ENCODE measurements around the gene HTR1D. TPM values are rescaled to one million over a fixed set of nuclear protein-coding genes. Genes with fewer than 3 reads are reported as not detected.

HTR1D gene
- total and polyA plus RNA-seq, 4 donors = 0.05 to 1.3 TPM; not detected in 2

GRCh38 chr1:23152966-23153684 is 64.2 kb downstream of the HTR1D start:
- Histone ChIP-seq H3K9me3 (ENCODE audit: control insufficient read depth, low read length) (no peaks in the 10 kb centered on the region), H3K4me1 (ENCODE audit: control insufficient read depth in 1 of 2, insufficient read depth in 2 of 2, low read length in 2 of 2) (no peaks in the 10 kb centered on the region), H3K27me3 (ENCODE audit: control insufficient read depth in 1 of 2, insufficient read depth in 2 of 2, low read length in 1 of 2) (no peaks in the 10 kb centered on the region), H3K4me3 (ENCODE audit: low read length in 2 of 2) (no peak overlapping the region), H3K36me3 (ENCODE audit: control insufficient read depth in 1 of 2, insufficient read depth in 2 of 2, low read length in 1 of 2) (no peaks in the 10 kb centered on the region), H3K27ac (ENCODE audit: low read depth in 1 of 2, low read length in 2 of 2) (no peak overlapping the region)
- DNase-seq = no peak
- ATAC-seq (ENCODE audit: low FRiP score) = no peak
- intact Hi-C loops (cut with DNase I) = no loop called here
- WGBS, 2 donors = 54 to 67% methylated on average over 1 of the region's 1 CpG

- intact Hi-C loops (cut with DNase I) = no loop called here
- WGBS, 2 donors = 79 to 84% methylated on average over 5 of the region's 5 CpGs
- ATAC-seq (ENCODE audit: low FRiP score) = no peak
Measured at GRCh38 chr1:23150742-23151141, 66.6 kb downstream of the HTR1D start.

GRCh38 chr1:23150125-23150524 is 67.2 kb downstream of the HTR1D start:
- Histone ChIP-seq H3K4me1 (ENCODE audit: control insufficient read depth in 1 of 2, insufficient read depth in 2 of 2, low read length in 2 of 2) (no peaks in the 10 kb centered on the region), H3K4me3 (ENCODE audit: low read length in 2 of 2) (no peak overlapping the region), H3K27me3 (ENCODE audit: control insufficient read depth in 1 of 2, insufficient read depth in 2 of 2, low read length in 1 of 2) (no peaks in the 10 kb centered on the region), H3K36me3 (ENCODE audit: control insufficient read depth in 1 of 2, insufficient read depth in 2 of 2, low read length in 1 of 2) (no peaks in the 10 kb centered on the region), H3K27ac (ENCODE audit: low read depth in 1 of 2, low read length in 2 of 2) (no peak overlapping the region), H3K9me3 (ENCODE audit: control insufficient read depth, low read length) (no peaks in the 10 kb centered on the region)
- intact Hi-C loops (cut with DNase I) = no loop called here
- ATAC-seq (ENCODE audit: low FRiP score) = no peak
- WGBS, 2 donors = 54 to 62% methylated on average over 2 of the region's 2 CpGs
- no peak for DNase-seq

More at GRCh38 chr1:23150742-23151141, 66.6 kb downstream of the HTR1D start:
- Histone ChIP-seq H3K36me3 (ENCODE audit: control insufficient read depth in 1 of 2, insufficient read depth in 2 of 2, low read length in 1 of 2) (no peaks in the 10 kb centered on the region), H3K27me3 (ENCODE audit: control insufficient read depth in 1 of 2, insufficient read depth in 2 of 2, low read length in 1 of 2) (no peaks in the 10 kb centered on the region), H3K4me1 (ENCODE audit: control insufficient read depth in 1 of 2, insufficient read depth in 2 of 2, low read length in 2 of 2) (no peaks in the 10 kb centered on the region), H3K27ac (ENCODE audit: low read depth in 1 of 2, low read length in 2 of 2) (no peak overlapping the region), H3K4me3 (ENCODE audit: low read length in 2 of 2) (no peak overlapping the region), H3K9me3 (ENCODE audit: control insufficient read depth, low read length) (no peaks in the 10 kb centered on the region)
- no peak for DNase-seq

- ATAC-seq (ENCODE audit: low FRiP score) = no peak
- intact Hi-C loops (cut with DNase I) = no loop called here
Measured at GRCh38 chr1:23149114-23149513, 68.2 kb downstream of the HTR1D start.

GRCh38 chr1:23148084-23148483 is 69.2 kb downstream of the HTR1D start:
- Histone ChIP-seq H3K9me3 (ENCODE audit: control insufficient read depth, low read length) (no peaks in the 10 kb centered on the region), H3K27ac (ENCODE audit: low read depth in 1 of 2, low read length in 2 of 2) (no peak overlapping the region), H3K4me3 (ENCODE audit: low read length in 2 of 2) (no peak overlapping the region), H3K27me3 (ENCODE audit: control insufficient read depth in 1 of 2, insufficient read depth in 2 of 2, low read length in 1 of 2) (no peaks in the 10 kb centered on the region), H3K4me1 (ENCODE audit: control insufficient read depth in 1 of 2, insufficient read depth in 2 of 2, low read length in 2 of 2) (no peaks in the 10 kb centered on the region), H3K36me3 (ENCODE audit: control insufficient read depth in 1 of 2, insufficient read depth in 2 of 2, low read length in 1 of 2) (no peaks in the 10 kb centered on the region)
- intact Hi-C loops (cut with DNase I) = no loop called here
- DNase-seq (no peak), ATAC-seq (ENCODE audit: low FRiP score) (no peak)
- 46 to 51% methylated on average over 4 of the region's 4 CpGs for WGBS, 2 donors

More at GRCh38 chr1:23149114-23149513, 68.2 kb downstream of the HTR1D start:
- H3K4me1 ChIP-seq (ENCODE audit: control insufficient read depth in 1 of 2, insufficient read depth in 2 of 2, low read length in 2 of 2) = no peaks in the 10 kb centered on the region
- no peak overlapping the region for H3K4me3 ChIP-seq (ENCODE audit: low read length in 2 of 2)
- H3K9me3 ChIP-seq (ENCODE audit: control insufficient read depth, low read length) = no peaks in the 10 kb centered on the region
- DNase-seq = no peak
- WGBS, 2 donors = 51 to 59% methylated on average over 1 of the region's 1 CpG
- H3K36me3 ChIP-seq (ENCODE audit: control insufficient read depth in 1 of 2, insufficient read depth in 2 of 2, low read length in 1 of 2) = no peaks in the 10 kb centered on the region
- H3K27ac ChIP-seq (ENCODE audit: low read depth in 1 of 2, low read length in 2 of 2) = no peak overlapping the region
- no peaks in the 10 kb centered on the region for H3K27me3 ChIP-seq (ENCODE audit: control insufficient read depth in 1 of 2, insufficient read depth in 2 of 2, low read length in 1 of 2)

Other genes with a start within 250 kb of the HTR1D start
- not detected for gene LACTBL1, start 244.6 kb downstream of the HTR1D start, total RNA-seq
- gene LACTBL1, start 244.6 kb downstream of the HTR1D start, polyA plus RNA-seq = not detected
- gene TEX46, start 201.7 kb downstream of the HTR1D start, total RNA-seq = not detected
- gene TEX46, start 201.7 kb downstream of the HTR1D start, polyA plus RNA-seq = not detected
- 10 to 100 TPM; 34.6 to 40.4 TPM for gene KDM1A, start 198.0 kb downstream of the HTR1D start, total RNA-seq
- gene KDM1A, start 198.0 kb downstream of the HTR1D start, polyA plus RNA-seq = 10 to 100 TPM in 1 of 2 donors, 1 to 10 TPM in 1; 9.4 to 24.5 TPM
- gene LUZP1, start 48.6 kb downstream of the HTR1D start, total RNA-seq = 10 to 100 TPM; 40.5 to 42.1 TPM
- 1 to 10 TPM; 5.9 to 6.9 TPM for gene LUZP1, start 48.6 kb downstream of the HTR1D start, polyA plus RNA-seq
- gene HNRNPR, start 126.8 kb upstream of the HTR1D start, total RNA-seq = 100 to 1,000 TPM; 113 to 120 TPM
- gene HNRNPR, start 126.8 kb upstream of the HTR1D start, polyA plus RNA-seq = 10 to 100 TPM; 56.6 to 69.1 TPM
- gene ZNF436, start 152.3 kb upstream of the HTR1D start, total RNA-seq = 10 to 100 TPM; 12.5 to 35.4 TPM
- 1 to 10 TPM; 3.6 to 5.1 TPM for gene ZNF436, start 152.3 kb upstream of the HTR1D start, polyA plus RNA-seq
- 10 to 100 TPM; 25.7 to 51.3 TPM for gene TCEA3, start 207.2 kb upstream of the HTR1D start, total RNA-seq
- 10 to 100 TPM; 31.2 to 37.3 TPM for gene TCEA3, start 207.2 kb upstream of the HTR1D start, polyA plus RNA-seq

Measured in aorta (tissue), 5 donors.